ENCODE data around the gene UBE4B.

- no peak for TF ChIP-seq CTCF (IDR thresholded peaks at IDR 0.05)
- no peak for TF ChIP-seq POLR2A (IDR thresholded peaks at IDR 0.05)
Measured at GRCh38 chr1:10051656-10052055, 18.9 kb downstream of the UBE4B start.
